Measurements from ENCODE around the gene POLD1.
A peak's percentile ranks its signal among the peaks of the same experiment; 100 is the strongest.
"Not testable (repeated sequence)": the region's sequence is repeated elsewhere in the genome, so short reads cannot be mapped to it uniquely, and the experiment has no call there.

Gene POLD1

DNA sequence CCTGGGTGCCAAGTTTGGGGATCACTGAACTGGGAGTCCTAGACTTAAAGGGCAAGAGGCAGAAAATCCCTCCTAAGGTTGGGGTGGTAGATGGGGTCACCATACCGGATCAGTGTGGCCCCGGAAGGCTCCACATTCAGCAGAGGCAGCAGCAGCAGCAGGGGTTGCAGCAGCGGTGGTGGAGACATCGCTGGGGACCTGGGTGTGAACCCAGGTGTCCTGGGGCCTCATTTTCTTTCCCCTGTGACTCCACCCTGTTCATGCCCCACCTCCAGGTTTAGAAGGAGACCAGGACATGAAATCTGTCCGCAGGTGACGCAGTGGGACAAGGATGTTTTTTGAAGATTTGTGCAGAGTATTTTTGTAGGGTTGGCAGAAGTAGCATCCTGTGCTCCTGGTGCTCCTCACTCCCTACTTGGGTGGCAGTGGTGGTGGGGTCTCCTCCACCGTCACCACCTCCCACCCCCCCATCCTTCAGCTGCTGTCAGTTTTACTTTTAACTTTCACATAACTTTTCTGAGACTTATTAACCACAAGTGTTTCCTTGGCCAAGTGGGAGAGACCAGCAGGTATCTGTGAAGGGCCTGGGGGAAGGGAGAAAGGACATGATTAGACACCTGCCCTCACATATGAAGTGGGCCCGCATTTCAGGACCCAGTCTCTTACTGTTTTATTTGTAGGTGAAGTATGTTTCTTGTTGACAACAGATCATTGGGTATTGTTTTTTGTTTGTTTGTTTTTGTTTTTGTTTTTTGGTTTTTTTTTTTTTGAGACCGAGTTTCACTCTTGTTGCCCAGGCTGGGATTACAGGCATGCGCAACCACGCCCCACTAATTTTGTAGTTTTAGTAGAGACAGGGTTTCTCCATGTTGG, 18.5 kb upstream of the POLD1 start, which contains the start of gene NAPSA:
NAPSA (minus strand) TSS at position 206 of the 873 bp plus-strand sequence; CDS start at position 188, 18 bp downstream.
- DNase-seq (ENCODE audit: low read depth in 2 of 2), result no peak

GRCh38 chr19:50368649-50369570, 15.2 kb upstream of the POLD1 start:
- peak; percentile 68 to 70 for DNase-seq (ENCODE audit: low read depth in 2 of 2)

DNA sequence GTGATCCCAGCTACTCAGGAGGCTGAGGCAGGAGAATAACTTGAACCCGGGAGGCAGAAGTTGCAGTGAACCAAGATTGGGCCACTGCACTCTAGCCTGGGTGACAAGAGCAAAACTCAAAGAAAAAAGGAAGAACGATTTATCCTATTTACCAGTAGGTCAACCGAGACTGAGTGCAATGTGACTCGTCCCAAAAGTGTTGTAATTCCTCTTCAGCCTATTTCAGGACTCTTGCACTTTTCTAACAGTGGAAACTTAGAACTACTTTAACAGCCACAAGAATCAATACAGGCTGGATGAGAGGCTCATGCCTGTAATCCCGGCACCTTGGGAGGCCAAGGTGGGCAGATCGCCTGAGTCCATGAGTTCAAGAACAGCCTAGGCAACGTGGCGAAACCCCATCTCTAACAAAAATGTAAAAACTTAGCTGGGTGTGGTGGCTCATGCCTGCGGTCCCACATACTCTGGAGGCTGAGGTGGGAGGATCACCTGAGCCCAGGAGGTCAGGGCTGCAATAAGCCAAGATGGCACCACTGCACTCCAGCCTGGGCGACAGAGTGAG, 12.2 kb upstream of the POLD1 start:
- no peak for DNase-seq (ENCODE audit: low read depth in 2 of 2)

DNA sequence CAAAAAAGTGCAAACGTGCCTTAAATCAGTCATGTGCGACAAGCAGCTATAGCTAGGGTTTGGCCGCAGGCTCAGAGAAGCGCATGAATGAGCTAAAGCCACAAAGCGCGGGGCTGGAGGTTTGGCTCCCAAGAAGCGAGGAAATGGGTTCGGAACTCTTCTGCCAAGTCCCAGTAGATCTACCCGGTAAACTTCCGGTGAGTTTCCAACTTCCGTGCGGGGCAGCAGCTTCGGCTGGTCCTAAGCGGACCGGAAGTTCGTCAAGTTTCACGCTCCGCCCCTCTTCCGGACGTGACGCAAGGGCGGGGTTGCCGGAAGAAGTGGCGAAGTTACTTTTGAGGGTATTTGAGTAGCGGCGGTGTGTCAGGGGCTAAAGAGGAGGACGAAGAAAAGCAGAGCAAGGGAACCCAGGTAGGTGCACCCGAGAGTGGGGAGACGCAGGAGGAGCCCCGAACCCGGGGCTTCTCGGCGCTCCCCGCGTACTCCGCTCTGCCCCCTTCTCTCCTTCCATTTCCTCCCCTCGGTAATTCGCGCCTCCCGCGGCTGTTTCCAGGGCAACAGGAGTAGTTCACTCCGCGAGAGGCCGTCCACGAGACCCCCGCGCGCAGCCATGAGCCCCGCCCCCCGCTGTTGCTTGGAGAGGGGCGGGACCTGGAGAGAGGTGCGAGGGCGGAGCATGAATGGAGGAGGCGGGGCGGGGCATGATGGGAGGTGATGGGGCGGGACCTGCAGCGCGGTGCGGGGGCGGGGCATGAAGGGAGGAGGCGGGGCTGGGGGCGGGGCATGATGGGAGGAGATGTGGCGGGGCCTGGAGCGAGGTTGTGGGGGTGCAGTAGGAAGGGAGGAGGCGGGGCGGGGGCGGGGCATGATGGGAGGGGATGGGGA, 7.7 kb upstream of the POLD1 start, which contains the start of gene NR1H2:
NR1H2 (plus strand) TSS at position 292 of the 885 bp plus-strand sequence. CDS start 1,149 bp downstream, outside the sequence.
- peak; percentile 92 to 93 for DNase-seq (ENCODE audit: low read depth in 2 of 2)

DNA sequence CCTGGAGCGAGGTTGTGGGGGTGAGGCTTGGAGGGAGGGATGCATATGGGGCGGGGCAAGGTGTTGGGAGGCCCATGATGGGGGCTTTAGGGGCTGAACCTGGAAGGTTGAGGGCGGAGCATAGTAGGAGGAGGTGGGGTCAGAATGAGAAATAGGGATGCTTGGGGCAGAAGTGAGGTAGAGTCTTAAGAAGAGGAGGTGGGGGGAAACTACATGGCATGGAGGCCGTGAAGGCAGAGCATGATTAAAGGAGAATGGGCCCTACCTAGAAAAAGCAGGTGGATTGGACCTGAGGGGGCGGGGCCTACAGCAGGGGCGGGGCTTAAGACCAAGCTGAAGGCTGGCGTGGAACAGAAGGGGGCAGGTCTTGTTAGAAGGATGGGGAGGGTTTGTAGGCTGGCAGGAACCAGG, 7.1 kb upstream of the POLD1 start:
- no peak for DNase-seq (ENCODE audit: low read depth in 2 of 2)

GRCh38 chr19:50377517-50377916, 6.6 kb upstream of the POLD1 start:
- DNase-seq (ENCODE audit: low read depth in 2 of 2), result no peak

- DNase-seq (ENCODE audit: low read depth in 2 of 2), result no peak
Observed at GRCh38 chr19:50378169-50378862, 5.8 kb upstream of the POLD1 start.

DNA sequence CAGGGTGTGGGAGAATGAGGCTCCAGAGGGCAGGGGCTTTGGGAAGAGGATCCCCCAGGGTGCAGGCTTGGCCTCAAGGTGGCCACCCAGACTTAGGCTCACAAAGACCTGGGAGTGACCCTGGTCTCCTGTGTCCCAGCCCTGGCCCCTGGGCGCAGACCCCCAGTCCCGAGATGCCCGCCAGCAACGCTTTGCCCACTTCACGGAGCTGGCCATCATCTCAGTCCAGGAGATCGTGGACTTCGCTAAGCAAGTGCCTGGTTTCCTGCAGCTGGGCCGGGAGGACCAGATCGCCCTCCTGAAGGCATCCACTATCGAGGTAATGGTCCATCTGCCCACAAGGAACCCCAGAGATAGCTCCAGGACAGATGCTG, 5.3 kb upstream of the POLD1 start:
- DNase-seq (ENCODE audit: low read depth in 2 of 2), result no peak

DNA sequence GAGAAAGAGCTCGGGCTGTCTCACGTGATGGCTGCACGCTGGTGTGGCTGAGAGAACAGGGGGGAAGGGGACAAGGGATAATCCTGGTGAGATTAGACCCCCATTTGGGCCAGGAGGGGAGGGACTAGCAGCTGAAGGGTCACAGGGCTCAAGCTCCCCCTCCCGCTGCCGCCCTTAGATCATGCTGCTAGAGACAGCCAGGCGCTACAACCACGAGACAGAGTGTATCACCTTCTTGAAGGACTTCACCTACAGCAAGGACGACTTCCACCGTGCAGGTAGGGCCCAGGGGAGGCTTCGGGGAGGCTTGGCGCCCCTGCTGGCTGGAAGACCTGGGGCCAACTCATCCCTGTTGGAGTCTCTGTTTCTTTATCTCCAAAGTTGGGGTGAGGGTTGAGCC, 4.5 kb upstream of the POLD1 start:
- no peak for DNase-seq (ENCODE audit: low read depth in 2 of 2)

DNA sequence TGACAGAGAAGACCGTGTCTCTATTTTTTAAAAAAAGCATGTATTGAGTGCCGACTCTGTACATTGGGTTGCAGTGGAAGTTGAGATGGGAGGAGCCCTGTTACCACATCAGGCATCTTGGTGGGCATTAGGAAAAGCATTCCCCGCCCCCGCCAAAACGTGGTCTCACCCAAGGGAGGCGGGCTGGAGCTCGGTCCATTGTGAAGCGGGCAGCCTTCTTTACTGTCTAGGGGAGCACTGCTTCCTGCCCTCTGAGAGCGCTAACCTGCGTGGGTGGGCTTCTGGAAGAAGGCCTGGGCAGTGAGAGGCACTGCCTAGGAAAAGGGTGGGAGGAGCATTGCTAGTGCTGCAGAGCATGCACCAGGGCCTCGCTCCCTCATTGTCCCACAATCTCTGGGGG, 4.0 kb upstream of the POLD1 start:
- no peak for DNase-seq (ENCODE audit: low read depth in 2 of 2)

- no peak for DNase-seq (ENCODE audit: low read depth in 2 of 2)
Observed at GRCh38 chr19:50380751-50381151, 3.4 kb upstream of the POLD1 start.

DNA sequence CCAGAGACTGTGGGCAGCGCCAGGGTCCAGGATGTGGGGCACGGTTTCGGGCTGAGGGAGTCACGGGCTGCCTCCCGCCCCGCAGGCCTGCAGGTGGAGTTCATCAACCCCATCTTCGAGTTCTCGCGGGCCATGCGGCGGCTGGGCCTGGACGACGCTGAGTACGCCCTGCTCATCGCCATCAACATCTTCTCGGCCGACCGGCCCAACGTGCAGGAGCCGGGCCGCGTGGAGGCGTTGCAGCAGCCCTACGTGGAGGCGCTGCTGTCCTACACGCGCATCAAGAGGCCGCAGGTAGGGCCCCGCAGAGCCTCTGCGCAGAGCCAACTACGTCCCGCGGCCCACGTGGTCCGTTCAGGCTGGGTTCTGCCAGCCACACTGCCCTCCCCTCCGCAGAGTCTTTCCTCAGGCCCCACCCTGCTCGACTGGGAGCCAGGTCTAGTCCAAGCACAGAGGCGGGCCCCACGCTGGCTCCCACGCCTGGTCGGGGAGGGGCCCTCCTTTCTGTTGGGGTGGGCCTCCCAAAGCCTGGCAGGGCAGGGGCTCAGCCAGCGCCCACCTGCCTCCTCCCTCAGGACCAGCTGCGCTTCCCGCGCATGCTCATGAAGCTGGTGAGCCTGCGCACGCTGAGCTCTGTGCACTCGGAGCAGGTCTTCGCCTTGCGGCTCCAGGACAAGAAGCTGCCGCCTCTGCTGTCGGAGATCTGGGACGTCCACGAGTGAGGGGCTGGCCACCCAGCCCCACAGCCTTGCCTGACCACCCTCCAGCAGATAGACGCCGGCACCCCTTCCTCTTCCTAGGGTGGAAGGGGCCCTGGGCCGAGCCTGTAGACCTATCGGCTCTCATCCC, 2.0 kb upstream of the POLD1 start:
- no peak for DNase-seq (ENCODE audit: low read depth in 2 of 2)

GRCh38 chr19:50383001-50383851, 921 bp upstream of the POLD1 start:
- no peak for DNase-seq (ENCODE audit: low read depth in 2 of 2)

DNA sequence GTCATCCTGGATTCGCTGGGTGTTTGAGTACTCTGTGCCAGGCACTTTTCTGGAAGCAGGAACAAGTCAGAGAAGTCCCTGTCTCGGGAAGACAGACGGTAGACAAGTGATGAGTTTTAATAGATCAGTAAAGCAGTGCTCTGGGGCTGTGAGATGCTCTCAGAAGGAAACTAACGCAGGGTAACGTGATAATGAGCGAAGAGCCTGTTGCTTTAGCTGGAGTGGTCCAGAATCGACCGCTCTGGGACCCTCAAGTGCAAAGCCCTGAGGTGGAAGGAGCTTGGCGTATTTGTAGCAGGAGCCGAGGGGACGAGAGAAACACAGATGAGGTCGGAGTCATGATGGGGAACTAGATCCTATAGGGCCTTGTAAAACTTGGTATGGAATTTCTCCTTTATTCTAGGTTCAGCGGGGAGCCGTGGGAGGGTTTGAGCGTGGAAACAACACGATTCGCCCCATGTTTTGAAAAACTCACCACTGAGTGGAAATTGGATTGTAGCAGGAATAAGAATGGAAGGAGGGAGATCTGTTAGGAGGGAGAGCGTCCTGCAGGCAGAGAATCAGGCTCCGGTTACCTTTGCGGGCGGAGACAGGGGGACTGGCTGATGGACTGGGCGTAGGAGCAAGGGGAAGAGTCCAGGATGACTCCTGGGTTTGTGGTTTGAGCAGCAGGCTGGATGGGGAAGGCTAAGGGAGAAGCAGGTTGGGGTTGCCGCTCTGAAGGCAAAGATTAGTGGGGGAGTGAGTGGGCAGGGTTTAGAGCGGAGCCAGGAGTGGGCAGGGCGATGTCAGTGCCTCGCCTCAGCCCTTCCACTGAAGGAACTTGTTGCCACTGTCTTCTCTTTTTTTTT, 763 bp downstream of the POLD1 start:
- DNase-seq (ENCODE audit: low read depth in 2 of 2), result no peak

DNA sequence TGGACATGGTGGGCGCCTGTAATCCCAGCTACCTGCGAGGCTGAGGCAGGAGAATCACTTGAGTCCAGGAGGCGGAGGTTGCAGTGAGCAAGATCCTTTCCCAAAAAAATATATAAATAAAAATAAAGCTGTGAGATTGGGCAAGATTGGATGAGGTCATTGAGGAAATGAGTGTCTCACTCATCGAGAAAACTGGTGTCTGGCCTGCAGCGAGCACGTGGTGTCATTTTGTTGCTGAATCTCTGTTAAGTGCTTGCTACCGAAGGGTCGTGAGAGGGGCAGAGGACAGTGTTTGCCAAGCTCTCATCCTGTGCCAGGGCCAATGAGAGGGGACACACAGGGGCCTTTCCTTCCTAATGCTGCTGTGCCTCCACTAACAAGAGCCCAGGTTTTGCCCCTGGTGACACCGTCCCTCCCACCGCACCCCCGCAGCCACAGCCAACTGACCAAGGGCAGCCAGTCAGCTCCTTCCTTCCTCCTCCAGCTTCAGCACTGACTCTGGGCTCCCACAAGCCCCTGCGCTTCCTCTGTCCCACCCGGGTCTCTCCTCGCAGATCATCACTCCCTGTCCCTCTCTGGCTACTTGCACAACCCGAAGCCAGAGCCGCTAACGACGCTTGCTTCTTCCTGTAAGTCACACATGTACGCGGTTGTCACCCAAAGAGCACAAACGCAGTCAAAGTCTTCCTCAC, 3.2 kb downstream of the POLD1 start:
- DNase-seq (ENCODE audit: low read depth in 2 of 2), result no peak

DNA sequence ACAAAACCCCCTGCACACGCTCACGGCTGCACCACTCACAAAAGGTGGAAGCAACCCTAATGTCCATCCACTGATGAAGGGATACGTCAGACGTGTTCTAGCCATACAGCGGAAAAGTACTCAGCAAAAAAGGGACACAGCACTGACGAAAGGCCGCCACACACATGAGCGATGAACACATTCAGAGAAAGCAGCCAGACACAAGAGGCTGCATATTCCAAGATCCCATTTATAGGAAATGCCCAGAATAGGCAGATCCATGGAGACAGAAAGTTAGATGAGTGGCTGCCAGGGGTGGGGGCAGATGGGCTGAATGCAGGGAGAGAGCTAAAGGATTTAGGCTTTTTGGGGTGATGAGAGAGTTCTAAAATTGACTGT, 3.7 kb downstream of the POLD1 start:
- no peak for DNase-seq (ENCODE audit: low read depth in 2 of 2)

DNA sequence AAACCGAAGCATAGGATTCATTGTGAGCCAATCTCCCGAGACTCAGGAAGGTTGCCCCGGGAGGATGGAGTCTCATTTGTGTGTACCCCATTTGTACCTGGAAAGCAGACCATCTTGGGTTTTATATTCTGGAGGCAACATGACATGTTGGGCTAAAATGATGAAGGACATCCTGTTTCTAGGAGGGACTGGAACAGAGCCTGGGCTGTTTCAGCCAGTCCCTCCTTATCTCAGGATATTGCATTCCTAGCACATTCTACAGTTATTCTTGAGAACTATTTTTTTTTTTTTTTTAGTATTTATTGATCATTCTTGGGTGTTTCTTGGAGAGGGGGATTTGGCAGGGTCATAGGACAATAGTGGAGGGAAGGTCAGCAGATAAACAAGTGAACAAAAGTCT, 6.1 kb downstream of the POLD1 start:
- not testable (repeated sequence) for DNase-seq (ENCODE audit: low read depth in 2 of 2)

All from fibroblast of skin of left biceps (primary cell).